ENCODE measurements around the gene ERFL.

Gene ERFL

DNA sequence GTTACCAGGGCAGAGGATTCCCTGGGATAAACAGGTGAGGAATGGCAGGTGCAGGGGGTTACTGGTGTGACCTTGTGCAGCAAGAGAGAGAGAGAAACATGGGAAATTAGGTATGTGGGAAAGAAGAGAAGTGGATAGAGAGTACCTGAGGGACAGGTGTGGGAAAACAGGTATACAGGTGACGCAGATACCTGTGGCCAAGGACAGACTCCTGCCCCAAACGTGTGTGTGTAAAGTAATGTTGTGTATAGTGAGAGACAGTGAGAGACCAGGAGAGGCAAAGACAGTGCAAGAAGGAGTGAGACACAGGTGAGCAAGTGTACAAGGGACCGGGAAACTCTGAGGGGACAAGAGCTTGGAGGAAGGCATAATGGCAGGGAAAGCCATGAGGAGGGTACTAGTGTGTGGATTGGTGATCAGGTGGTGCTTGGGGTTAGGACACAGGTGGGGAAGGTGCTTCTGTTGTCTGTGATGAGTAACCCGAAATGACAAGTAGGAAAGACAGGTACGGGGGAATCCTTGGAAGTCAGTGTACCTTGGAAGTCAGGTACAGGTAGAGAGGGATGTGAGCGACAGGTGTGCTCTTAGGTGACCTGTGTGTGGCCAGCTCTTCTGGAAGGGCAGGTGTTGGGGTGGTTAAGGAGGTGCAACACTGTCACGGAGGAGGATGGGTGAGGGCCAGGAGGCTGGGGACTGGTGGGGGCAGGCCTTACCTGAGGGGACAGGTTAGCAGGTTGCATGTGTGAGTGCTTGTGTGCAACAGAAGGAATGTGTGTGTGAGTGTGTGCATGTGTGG is 2.8 kb downstream of the ERFL start:
- Mint-ChIP-seq H3K36me3 (peaks cover 3% of the 10 kb centered on the region), H3K27ac (no peak overlapping the region), H3K4me3 (no peak overlapping the region), H3K9me3 (ENCODE audit: low read depth) (no peaks in the 10 kb centered on the region), H3K27me3 (peaks cover 1% of the 10 kb centered on the region), H3K4me1 (ENCODE audit: low read depth) (peaks cover 35% of the 10 kb centered on the region)

DNA sequence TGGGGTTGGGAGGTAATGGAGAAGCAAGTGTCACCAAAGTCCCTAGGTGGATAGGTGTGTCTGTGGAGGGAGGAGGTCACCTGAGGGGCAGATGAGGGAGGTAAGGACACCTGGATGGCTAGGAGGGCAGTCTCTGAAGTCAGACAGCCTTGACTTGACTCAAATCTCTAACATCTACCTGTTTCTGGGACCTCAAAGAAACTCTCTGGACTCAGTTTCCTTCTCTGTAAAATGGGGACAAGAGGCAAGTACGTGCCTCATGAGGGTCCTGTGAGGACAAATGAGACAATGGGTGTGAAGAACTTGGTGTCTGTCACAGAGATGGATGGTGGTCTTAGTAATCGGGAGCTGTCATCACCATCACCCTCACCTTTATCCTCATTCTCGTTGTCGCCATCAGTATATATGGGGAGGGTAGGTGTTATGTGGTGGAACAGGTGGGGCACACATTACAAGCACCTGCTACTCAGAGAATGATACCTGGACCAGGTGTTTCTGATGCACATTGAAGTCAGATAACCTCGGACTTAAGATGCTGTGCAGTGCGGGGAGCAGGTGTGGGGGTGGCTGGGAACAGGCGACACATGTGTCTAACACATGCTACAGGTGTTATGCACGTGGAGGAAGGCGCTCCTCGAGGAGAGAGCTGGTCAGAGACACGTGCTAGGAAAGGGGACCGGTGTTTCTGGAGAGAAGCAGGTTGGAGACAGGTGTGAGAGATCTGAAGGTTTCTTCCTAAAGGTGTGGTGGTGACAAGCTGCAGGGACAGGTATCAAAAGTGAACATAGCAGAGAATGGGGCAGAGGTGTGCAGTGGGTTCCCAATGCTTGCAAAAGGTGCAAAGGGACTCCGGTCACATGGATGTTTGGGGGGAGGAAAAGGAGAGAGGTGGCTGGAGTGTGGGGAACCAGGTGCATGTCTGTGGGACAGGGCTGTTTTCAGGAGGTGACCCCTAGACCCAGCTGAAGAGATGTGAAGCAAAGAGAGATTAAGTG is 3.8 kb downstream of the ERFL start:
- peaks cover 26% of the 10 kb centered on the region for H3K4me1 Mint-ChIP-seq (ENCODE audit: low read depth)
- H3K27ac Mint-ChIP-seq, result no peak overlapping the region
- H3K9me3 Mint-ChIP-seq (ENCODE audit: low read depth), result no peaks in the 10 kb centered on the region
- peaks cover 3% of the 10 kb centered on the region for H3K36me3 Mint-ChIP-seq
- H3K4me3 Mint-ChIP-seq, result no peak overlapping the region
- H3K27me3 Mint-ChIP-seq, result peaks cover 1% of the 10 kb centered on the region

DNA sequence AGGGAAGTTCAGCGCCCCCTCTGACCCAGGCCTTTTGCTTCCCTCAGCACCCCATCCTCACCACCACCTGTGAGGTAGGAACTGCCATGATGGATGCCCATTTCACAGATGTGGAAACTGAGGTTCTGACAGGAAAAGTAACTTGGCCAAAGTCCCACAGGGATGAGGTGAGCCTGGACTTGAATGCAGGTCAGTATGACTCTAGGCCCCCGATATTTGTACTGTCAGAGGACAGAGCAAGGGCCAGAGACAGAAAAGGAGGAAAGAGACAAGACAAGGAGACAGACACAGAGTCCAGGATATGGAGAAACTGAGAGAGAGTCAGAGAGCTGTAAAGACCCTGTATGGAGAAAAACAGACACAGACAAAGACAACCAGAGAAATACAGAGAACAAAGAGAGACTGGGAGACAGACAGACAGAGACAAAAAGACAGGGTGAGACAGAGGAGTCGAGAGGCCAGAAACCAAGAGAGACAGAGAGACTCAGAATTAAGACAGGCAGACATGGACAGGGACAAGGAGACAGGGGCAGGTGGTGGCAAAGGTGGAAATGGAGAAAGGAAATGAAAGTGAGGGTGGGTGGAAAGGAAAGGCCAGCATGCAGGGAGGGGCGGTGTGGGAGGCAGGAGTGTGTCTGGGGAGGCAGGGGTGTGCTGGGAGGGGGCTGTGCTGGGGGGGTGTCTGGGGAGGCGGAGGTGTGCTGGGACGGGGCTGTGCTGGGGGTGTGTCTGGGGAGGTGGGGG is 5.0 kb downstream of the ERFL start:
- Mint-ChIP-seq H3K36me3 (peaks cover 3% of the 10 kb centered on the region), H3K4me3 (peak overlapping the region; percentile 19), H3K4me1 (ENCODE audit: low read depth) (peaks cover 18% of the 10 kb centered on the region), H3K27me3 (peaks cover 1% of the 10 kb centered on the region), H3K27ac (no peak overlapping the region), H3K9me3 (ENCODE audit: low read depth) (no peaks in the 10 kb centered on the region)

DNA sequence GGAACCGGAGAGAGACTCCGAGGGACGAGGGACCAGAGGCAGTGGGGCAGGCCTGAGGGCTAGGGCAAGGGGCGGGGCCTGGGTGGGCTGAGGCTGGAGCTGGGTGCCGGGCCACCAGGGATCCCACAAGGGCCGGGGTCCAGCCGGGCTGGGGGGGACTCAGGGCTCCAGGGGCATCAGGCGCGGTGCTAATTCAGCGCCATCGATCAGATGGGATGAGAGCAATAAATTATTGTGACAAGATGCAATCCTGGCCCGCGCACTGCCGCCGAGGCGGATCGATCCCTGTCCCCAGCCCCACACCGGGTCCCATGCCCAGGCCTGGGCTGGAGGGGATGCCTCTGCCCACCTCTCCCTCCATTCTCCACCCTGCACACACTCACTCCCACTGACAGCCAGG is 5.7 kb downstream of the ERFL start:
- H3K27ac Mint-ChIP-seq, result no peak overlapping the region
- H3K9me3 Mint-ChIP-seq (ENCODE audit: low read depth), result no peaks in the 10 kb centered on the region

DNA sequence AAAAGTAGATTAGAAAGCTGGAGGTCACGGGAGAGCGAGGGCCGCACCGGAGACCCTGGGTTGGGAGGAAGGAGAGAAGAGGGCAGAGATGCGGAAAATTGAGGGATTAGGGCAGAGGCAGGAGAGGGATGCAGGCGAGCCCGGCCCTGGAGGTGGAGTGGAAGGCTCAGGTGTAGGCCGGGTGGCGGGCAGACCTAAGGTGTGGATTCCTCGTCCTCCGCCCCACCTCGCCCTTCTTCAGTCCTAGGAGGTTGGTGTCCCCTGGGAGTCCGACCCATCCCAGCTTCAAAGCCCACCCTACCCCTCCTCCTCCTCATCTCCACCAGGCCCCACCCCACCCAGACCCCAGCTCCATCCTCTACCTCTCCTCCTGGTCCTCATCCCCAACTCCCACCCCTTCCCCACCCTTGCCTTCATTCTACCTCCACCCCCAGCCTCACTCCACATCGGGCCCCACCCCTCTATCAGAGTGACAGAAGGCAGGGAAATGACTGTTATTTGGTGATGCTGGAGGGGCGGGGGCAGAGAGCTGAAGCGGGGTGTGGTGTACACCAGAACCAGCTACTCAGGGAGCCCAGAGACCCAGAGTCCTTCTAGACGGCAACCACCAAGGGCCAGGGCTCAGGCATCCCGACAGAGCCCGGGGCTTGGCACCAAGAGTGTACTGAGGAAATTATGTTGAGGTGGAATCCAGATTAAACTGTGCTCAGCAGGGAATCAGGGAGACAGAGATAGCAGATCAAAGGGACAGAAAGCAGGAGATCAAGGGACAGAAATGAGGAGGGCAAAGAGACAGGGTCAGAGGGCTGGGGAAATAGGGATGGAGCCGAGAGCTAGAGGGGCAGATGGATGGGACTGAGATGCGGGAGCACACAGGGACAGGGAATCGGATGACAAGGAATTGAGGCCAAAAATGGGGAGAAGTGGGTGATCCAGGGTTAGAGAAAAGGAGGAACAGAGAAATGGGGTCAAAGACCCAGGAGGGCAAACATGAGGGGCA is 6.4 kb downstream of the ERFL start:
- H3K27me3 Mint-ChIP-seq, result peaks cover 1% of the 10 kb centered on the region
- H3K27ac Mint-ChIP-seq, result peak overlapping the region; percentile 47
- peaks cover 18% of the 10 kb centered on the region for H3K4me1 Mint-ChIP-seq (ENCODE audit: low read depth)
- peak overlapping the region; percentile 51 for H3K4me3 Mint-ChIP-seq
- peaks cover 3% of the 10 kb centered on the region for H3K36me3 Mint-ChIP-seq
- H3K9me3 Mint-ChIP-seq (ENCODE audit: low read depth), result no peaks in the 10 kb centered on the region

More for the DNA sequence above, 5.7 kb downstream of the ERFL start:
- H3K27me3 Mint-ChIP-seq, result peaks cover 1% of the 10 kb centered on the region
- H3K4me1 Mint-ChIP-seq (ENCODE audit: low read depth), result peaks cover 18% of the 10 kb centered on the region
- H3K36me3 Mint-ChIP-seq, result peaks cover 3% of the 10 kb centered on the region
- H3K4me3 Mint-ChIP-seq, result no peak overlapping the region

DNA sequence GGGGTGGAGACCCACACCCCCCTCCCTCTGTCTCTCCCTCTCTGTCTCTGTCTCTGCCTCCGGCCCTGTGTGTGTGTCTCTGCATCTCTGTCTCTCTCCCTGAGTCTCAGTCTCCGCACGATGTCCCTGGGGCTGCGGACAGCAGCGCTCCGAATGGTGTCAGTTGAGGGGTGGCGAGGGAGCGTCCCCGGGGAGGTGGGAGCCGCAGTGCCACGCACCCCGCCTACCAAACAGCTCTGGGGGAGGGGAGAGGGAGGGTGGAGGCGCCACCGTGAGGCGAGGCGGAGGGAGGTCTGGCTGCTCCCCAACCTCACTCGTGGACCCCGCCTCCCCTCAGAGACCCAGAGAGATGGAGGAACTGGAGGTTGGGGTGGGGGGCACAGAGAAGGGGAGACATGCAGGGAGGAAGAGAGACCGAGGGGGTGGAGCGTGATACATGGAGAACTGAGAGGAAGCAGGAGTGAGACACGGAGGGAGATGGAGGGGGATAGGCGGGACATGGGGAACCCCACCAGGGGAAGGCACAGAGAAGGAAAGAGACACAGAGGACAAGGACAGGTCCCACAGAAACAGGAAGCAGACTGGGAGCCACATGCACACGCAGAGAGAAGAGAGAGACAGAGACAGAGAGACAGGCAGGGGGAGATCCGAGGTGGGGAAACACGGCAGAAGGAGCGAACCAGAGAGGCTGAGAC is 7.2 kb downstream of the ERFL start:
- peak overlapping the region; percentile 47 for H3K27ac Mint-ChIP-seq
- peaks cover 1% of the 10 kb centered on the region for H3K27me3 Mint-ChIP-seq
- H3K4me3 Mint-ChIP-seq, result peak overlapping the region; percentile 51
- peaks cover 3% of the 10 kb centered on the region for H3K36me3 Mint-ChIP-seq
- peaks cover 18% of the 10 kb centered on the region for H3K4me1 Mint-ChIP-seq (ENCODE audit: low read depth)
- no peaks in the 10 kb centered on the region for H3K9me3 Mint-ChIP-seq (ENCODE audit: low read depth)

DNA sequence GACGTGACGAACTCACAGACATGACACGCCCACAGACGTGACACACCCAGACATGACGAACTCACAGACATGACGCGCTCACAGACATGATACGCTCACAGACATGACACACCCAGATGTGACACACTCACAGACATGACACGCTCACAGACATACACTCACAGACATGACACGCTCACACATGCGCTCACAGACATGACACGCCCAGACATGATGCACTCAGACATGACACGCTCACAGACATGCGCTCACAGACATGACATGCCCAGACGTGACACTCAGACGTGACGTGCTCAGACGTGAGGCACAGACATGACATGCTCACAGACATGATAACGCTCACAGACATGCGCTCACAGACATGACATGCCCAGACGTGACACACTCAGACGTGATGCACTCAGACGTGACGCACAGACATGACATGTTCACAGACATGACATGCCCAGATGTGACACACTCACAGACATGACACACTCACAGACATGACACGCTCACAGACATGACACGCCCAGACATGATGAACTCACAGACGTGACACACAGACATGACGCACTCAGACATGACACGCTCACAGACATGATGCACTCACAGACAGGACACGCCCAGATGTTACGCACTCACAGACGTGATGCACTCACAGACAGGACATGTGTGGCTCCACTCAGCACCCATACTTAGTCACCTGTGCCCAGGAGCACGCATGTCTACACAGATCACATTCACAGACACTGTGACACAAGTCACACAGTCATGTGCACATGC is 8.1 kb downstream of the ERFL start:
- no peak overlapping the region for H3K4me3 Mint-ChIP-seq
- peaks cover 3% of the 10 kb centered on the region for H3K36me3 Mint-ChIP-seq
- no peak overlapping the region for H3K27ac Mint-ChIP-seq
- no peaks in the 10 kb centered on the region for H3K9me3 Mint-ChIP-seq (ENCODE audit: low read depth)
- peaks cover 18% of the 10 kb centered on the region for H3K4me1 Mint-ChIP-seq (ENCODE audit: low read depth)
- peaks cover 1% of the 10 kb centered on the region for H3K27me3 Mint-ChIP-seq

DNA sequence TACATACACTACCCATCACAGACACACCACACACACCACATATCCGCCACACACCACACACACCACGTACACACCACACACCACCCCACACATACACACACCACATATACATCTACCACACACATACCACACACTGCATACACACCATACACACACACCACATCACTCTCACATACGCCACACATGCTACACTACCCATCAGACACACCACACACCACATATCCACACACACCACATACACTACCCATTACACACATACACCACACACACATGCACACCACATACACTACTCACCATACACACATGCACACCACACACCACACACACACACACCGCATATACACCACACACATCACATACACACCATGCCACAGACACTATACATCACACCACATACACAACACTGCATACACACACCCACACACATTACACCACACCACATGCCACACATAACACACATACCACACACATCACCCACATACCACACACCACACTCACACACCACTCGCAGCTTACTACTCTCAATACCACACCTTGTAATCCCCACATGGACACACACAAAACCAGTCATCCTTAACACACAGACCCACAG is 9.5 kb downstream of the ERFL start:
- Mint-ChIP-seq H3K4me3 (no peak overlapping the region), H3K27me3 (peaks cover 1% of the 10 kb centered on the region), H3K36me3 (peaks cover 3% of the 10 kb centered on the region), H3K27ac (no peak overlapping the region), H3K4me1 (ENCODE audit: low read depth) (peaks cover 22% of the 10 kb centered on the region), H3K9me3 (ENCODE audit: low read depth) (no peaks in the 10 kb centered on the region)

DNA sequence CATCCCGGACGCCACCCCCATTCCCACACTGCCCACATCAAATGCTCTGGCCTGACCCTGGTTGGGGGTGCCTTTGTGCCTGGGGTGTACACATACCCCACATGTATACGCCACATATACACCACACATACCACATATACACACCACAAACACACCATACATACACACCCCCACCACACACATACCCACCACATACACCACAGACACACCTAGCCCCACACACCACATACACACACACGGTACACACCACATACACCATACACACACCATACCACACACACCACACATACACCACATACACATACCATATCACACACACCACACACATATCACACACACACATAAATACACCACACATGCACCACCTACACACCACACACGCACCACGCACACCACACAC is 10.2 kb downstream of the ERFL start:
- peaks cover 1% of the 10 kb centered on the region for H3K27me3 Mint-ChIP-seq
- H3K9me3 Mint-ChIP-seq (ENCODE audit: low read depth), result no peaks in the 10 kb centered on the region
- H3K4me3 Mint-ChIP-seq, result no peak overlapping the region
- H3K27ac Mint-ChIP-seq, result no peak overlapping the region
- H3K4me1 Mint-ChIP-seq (ENCODE audit: low read depth), result peaks cover 22% of the 10 kb centered on the region
- no peaks in the 10 kb centered on the region for H3K36me3 Mint-ChIP-seq

DNA sequence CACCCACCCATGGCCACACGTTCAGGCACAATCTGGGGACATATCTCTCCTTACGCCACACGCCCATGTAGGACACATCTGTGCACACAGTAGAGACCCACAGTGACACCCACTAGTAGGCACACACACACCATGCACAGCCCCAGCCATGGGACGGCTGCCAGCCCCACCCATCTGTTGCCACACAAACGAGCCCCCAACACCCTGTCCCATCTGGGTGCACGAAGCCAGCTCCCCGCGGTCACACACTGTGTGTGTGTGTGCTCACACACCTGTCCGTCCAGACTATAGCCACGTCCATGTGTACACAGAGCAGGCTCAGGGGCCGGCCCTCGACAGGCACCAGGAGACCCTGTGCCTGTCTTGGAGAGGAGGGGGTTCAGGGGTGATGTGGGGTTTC is 10.6 kb downstream of the ERFL start:
- Mint-ChIP-seq H3K4me3 (no peak overlapping the region), H3K36me3 (no peaks in the 10 kb centered on the region), H3K27ac (no peak overlapping the region), H3K27me3 (peaks cover 1% of the 10 kb centered on the region), H3K9me3 (ENCODE audit: low read depth) (no peaks in the 10 kb centered on the region), H3K4me1 (ENCODE audit: low read depth) (peaks cover 21% of the 10 kb centered on the region)

DNA sequence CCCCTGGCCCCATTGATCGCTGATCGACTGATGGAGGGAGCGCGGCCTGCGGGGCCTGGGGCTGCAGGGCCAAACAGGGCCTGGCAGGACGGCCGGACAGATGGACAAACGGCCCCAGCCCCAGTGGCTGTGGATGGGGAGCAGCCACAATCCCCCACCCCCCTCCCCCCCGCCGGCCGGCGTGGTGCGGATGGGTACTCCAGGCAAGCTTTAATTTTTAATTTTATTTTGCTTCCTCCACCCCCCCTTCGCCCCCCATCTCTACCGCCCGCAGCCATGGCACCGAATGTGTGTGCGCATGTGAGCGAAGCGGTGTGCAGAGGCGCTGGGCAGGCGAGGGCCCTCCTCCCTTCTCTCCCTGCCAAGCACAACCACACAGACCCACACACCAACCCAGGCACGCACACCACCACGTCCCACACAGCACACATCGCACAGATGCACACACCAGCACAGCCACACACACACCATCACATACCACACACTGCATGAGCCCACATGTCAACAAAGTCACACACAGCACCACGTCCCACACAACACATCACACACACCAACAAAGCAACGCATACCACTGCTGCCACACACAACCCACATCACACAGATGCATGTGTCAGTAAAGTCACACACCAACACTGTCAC is 12.4 kb downstream of the ERFL start:
- Mint-ChIP-seq H3K36me3 (no peaks in the 10 kb centered on the region), H3K4me3 (no peak overlapping the region), H3K9me3 (ENCODE audit: low read depth) (no peaks in the 10 kb centered on the region), H3K27ac (no peak overlapping the region), H3K27me3 (no peaks in the 10 kb centered on the region), H3K4me1 (ENCODE audit: low read depth) (peaks cover 26% of the 10 kb centered on the region)

DNA sequence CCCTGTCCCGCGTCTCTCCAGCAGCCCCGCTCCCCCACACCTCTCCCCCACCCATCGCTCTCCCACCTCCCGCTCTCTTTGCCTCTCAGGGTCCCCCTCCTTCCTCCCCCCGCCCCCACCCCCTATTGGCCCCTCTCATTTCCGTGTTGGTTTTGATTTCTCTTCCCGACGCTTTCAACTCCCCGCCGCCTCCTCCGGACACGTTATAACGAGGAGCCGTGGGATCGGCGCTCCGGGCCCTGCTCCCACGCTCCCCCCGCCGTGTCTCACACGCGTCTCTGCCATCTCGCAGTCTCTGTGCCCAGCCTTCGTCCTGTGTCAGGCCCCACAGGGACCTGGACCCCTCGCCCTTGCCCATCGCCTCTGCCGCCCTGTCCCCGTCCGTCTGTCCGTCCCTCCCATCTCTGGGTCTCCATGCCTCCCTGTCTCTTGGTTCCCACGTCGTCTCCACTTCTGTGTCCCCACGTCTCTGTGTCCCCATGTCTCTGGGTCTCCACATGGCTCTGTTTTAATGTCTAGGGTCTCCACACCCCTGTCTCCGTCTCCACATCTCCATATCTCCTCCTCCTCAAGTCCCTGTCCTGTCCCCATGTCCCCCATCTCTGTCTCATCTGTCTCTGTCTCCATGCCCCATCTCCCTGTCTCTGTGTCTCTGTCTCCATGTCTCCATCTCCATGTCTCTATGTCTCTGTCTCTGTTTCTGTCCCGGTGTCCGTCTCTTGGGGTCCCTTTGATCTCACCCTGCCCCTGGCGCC is 13.1 kb downstream of the ERFL start:
- Mint-ChIP-seq H3K27ac (no peak overlapping the region), H3K36me3 (no peaks in the 10 kb centered on the region), H3K4me1 (ENCODE audit: low read depth) (peaks cover 31% of the 10 kb centered on the region), H3K4me3 (no peak overlapping the region), H3K27me3 (no peaks in the 10 kb centered on the region), H3K9me3 (ENCODE audit: low read depth) (no peaks in the 10 kb centered on the region)

All from activated naive CD8-positive, alpha-beta T cell (primary cell).